KMS-11 (cell line): ENCODE results near the gene RIMS3.

Experiments used
- H2AFZ ChIP-seq: fragments of 200-600 bp; sonication (generic); 2 replicates; pipeline ENCODE4 v1.6.1; 2016; ENCODE audit warnings: antibody characterized with exemption, mixed run types, low read depth
- H3K27ac ChIP-seq: fragments of 200-600 bp; sonication (generic); 2 replicates; pipeline ENCODE4 v1.6.1; 2016; ENCODE audit warnings: mild to moderate bottlenecking, mixed run types
- H3K27me3 ChIP-seq: fragments of 200-600 bp; sonication (generic); 2 replicates; pipeline ENCODE4 v1.6.1; 2017; ENCODE audit warnings: mild to moderate bottlenecking, low read depth, mixed run types, moderate library complexity; ENCODE audit not compliant: insufficient read depth
- H3K36me3 ChIP-seq: fragments of 200-600 bp; sonication (generic); 2 replicates; pipeline ENCODE4 v1.6.1; 2017; ENCODE audit warnings: mild to moderate bottlenecking, mixed run types; ENCODE audit not compliant: insufficient read depth
- H3K4me1 ChIP-seq: fragments of 200-600 bp; sonication (generic); 2 replicates; pipeline ENCODE4 v1.6.1; 2016; ENCODE audit warnings: mild to moderate bottlenecking, low read depth, mixed run types; ENCODE audit not compliant: poor library complexity, severe bottlenecking
- H3K4me2 ChIP-seq: fragments of 200-600 bp; sonication (generic); 2 replicates; pipeline ENCODE4 v1.7.0; 2016; ENCODE audit warnings: mild to moderate bottlenecking, mixed run types
- H3K4me3 ChIP-seq: fragments of 200-600 bp; sonication (generic); IDR thresholded peaks from 2 replicates; pipeline ENCODE4 v1.6.1; 2017; ENCODE audit warnings: low read depth, low read length, mixed read lengths; ENCODE audit not compliant: insufficient read depth
- H3K79me2 ChIP-seq: fragments of 200-600 bp; sonication (generic); 2 replicates; pipeline ENCODE4 v1.6.1; 2016; ENCODE audit warnings: low read depth, mixed run types; ENCODE audit not compliant: insufficient read depth
- H3K9ac ChIP-seq: fragments of 200-600 bp; sonication (generic); 2 replicates; pipeline ENCODE4 v1.6.1; 2016; ENCODE audit warnings: mild to moderate bottlenecking, mixed run types
- H4K20me1 ChIP-seq: fragments of 200-600 bp; sonication (generic); 2 replicates; pipeline ENCODE4 v1.6.1; 2016; ENCODE audit warnings: mild to moderate bottlenecking, mixed run types; ENCODE audit not compliant: insufficient read depth
- CTCF ChIP-seq: fragments of 200-600 bp; sonication (generic); conservative IDR thresholded peaks from 2 replicates; pipeline ENCODE4 v1.6.1; 2017; ENCODE audit warnings: low read depth, mild to moderate bottlenecking, antibody characterized with exemption, low read length, moderate library complexity, mixed read lengths

RIMS3 gene

GRCh38 chr1:40648200-40648599, 17.3 kb downstream of the RIMS3 start:
- Histone ChIP-seq H4K20me1 (no peaks in the 10 kb centered on the region), H3K9ac (no peak overlapping the region), H3K4me3 (no peak overlapping the region), H3K27me3 (no peaks in the 10 kb centered on the region), H3K4me1 (no peaks in the 10 kb centered on the region), H3K36me3 (no peaks in the 10 kb centered on the region), H3K4me2 (no peak overlapping the region), H2AFZ (no peak overlapping the region), H3K27ac (no peak overlapping the region), H3K79me2 (no peaks in the 10 kb centered on the region)
- TF ChIP-seq CTCF, result no peak

- H3K4me3 ChIP-seq, result no peak overlapping the region
- no peaks in the 10 kb centered on the region for H3K79me2 ChIP-seq
- TF ChIP-seq CTCF, result no peak
- no peaks in the 10 kb centered on the region; the same call in 1 of the 2 replicates for H3K36me3 ChIP-seq
- H3K27me3 ChIP-seq, result no peaks in the 10 kb centered on the region
- H3K9ac ChIP-seq, result no peak overlapping the region
- H3K4me2 ChIP-seq, result no peak overlapping the region
- no peak overlapping the region for H2AFZ ChIP-seq
- H3K27ac ChIP-seq, result no peak overlapping the region
- H4K20me1 ChIP-seq, result no peaks in the 10 kb centered on the region
- no peaks in the 10 kb centered on the region for H3K4me1 ChIP-seq
These were observed 19.2 kb downstream of the RIMS3 start for GRCh38 chr1:40646315-40646714.

- Histone ChIP-seq H3K9ac (no peak overlapping the region), H3K36me3 (no peaks in the 10 kb centered on the region; the same call in 1 of the 2 replicates), H3K4me1 (no peaks in the 10 kb centered on the region), H3K27me3 (no peaks in the 10 kb centered on the region), H2AFZ (no peak overlapping the region), H3K79me2 (no peaks in the 10 kb centered on the region), H3K4me2 (no peak overlapping the region), H3K27ac (no peak overlapping the region), H3K4me3 (no peak overlapping the region), H4K20me1 (no peaks in the 10 kb centered on the region)
- no peak for TF ChIP-seq CTCF
These were observed 20.3 kb downstream of the RIMS3 start for GRCh38 chr1:40645118-40645680.

- H3K4me2 ChIP-seq, result no peak overlapping the region
- H3K4me1 ChIP-seq, result no peaks in the 10 kb centered on the region
- no peaks in the 10 kb centered on the region for H3K79me2 ChIP-seq
- H3K4me3 ChIP-seq, result no peak overlapping the region
- no peak overlapping the region for H2AFZ ChIP-seq
- no peaks in the 10 kb centered on the region; the same call in 1 of the 2 replicates for H3K36me3 ChIP-seq
- no peaks in the 10 kb centered on the region for H3K27me3 ChIP-seq
- TF ChIP-seq CTCF, result no peak
- H4K20me1 ChIP-seq, result no peaks in the 10 kb centered on the region
- no peak overlapping the region for H3K27ac ChIP-seq
- H3K9ac ChIP-seq, result no peak overlapping the region
These were observed 23.8 kb downstream of the RIMS3 start for GRCh38 chr1:40641601-40642242.
